ENCODE results near the gene TDRD10. TPM values are rescaled to one million over a fixed set of nuclear protein-coding genes. Genes with fewer than 3 reads are reported as not detected.

Gene TDRD10
- total RNA-seq, 1 donor from 2014 or later: 27.8 TPM

DNA sequence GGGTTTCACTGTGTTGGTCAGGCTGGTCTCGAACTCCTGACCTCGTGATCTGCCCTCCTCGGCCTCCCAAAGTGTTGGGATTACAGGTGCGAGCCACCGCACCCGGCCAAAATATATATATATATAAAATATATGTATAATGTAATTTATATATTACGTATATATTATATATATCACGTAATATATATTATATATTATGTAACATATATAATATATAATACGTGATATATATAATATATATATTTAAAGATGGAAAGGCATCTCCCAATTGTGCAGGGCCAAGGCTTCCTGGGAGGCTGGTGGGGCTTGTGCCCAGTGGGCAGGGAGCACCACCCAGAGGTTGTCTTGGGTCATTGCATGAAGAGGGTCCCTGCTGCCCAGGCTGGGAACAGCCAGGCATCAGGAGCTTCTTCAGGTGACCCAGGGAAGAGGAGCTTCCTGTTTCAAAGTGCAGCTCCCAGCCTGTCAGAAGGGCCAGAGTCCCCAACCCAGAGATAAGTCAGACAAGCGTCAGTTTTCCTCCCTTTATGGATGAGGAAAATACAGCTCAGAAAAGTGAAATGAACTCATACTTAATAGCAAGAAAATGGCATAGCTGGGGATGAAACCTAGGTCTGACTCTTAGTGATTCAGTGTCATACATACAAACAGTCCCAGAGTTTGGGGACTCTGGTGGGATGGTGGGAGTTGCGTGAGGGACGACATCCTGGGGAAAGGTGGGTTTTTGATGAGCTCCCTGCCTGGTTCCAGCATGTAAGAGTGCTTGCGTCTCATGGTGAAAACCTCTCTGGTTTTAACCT lies 44.4 kb downstream of the TDRD10 start:
- no peaks in the 10 kb centered on the region for H3K9me3 Mint-ChIP-seq (ENCODE audit: unreplicated experiment)
- peak; percentile 77 for DNase-seq (ENCODE audit: low spot score)
- no peak overlapping the region for H3K27ac Mint-ChIP-seq (ENCODE audit: unreplicated experiment)
- H3K4me1 Mint-ChIP-seq (ENCODE audit: unreplicated experiment): peaks cover 31% of the 10 kb centered on the region
- H3K36me3 Mint-ChIP-seq (ENCODE audit: low read depth, unreplicated experiment): peaks cover 41% of the 10 kb centered on the region
- H3K4me3 Mint-ChIP-seq (ENCODE audit: unreplicated experiment): no peak overlapping the region
- peaks cover 8% of the 10 kb centered on the region for H3K27me3 Mint-ChIP-seq (ENCODE audit: unreplicated experiment)
- TF ChIP-seq, protein P1, sequence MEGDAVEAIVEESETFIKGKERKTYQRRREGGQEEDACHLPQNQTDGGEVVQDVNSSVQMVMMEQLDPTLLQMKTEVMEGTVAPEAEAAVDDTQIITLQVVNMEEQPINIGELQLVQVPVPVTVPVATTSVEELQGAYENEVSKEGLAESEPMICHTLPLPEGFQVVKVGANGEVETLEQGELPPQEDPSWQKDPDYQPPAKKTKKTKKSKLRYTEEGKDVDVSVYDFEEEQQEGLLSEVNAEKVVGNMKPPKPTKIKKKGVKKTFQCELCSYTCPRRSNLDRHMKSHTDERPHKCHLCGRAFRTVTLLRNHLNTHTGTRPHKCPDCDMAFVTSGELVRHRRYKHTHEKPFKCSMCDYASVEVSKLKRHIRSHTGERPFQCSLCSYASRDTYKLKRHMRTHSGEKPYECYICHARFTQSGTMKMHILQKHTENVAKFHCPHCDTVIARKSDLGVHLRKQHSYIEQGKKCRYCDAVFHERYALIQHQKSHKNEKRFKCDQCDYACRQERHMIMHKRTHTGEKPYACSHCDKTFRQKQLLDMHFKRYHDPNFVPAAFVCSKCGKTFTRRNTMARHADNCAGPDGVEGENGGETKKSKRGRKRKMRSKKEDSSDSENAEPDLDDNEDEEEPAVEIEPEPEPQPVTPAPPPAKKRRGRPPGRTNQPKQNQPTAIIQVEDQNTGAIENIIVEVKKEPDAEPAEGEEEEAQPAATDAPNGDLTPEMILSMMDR (IDR thresholded peaks at IDR 0.05; ENCODE audit: unreplicated experiment): peak; percentile 81

DNA sequence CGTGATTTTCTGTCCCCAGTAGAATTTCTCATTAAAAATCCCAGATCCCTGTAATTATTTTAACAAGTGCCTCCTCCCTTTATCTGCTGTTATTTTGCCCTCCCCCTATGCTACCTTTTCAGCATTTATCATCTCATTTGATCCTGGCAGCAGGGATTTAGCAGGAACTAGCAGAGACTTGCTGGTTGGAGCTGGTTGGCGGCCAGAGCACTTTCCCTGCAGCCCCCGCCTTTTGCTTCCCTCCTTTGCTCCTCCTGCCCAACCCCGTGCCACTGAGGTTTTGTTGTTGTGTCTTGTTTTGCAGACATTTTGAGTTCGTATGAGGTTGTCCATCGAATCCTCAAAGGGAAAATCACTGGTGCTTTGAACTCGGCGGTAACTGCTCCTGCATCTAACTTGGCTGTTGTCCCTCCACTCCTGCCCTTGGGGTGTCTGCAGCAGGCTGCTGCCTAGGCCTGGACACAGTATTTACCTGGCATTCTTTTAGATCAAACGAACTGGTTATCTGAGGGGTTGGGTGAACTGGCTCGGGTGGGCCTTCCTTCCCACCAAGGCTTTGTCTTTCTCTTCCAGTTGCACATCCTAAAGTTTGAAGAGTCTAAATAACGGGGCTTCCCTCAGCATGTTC lies 45.2 kb downstream of the TDRD10 start:
- Mint-ChIP-seq H3K36me3 (ENCODE audit: low read depth, unreplicated experiment) (peaks cover 45% of the 10 kb centered on the region), H3K9me3 (ENCODE audit: unreplicated experiment) (no peaks in the 10 kb centered on the region), H3K4me3 (ENCODE audit: unreplicated experiment) (no peak overlapping the region), H3K27me3 (ENCODE audit: unreplicated experiment) (peaks cover 8% of the 10 kb centered on the region), H3K27ac (ENCODE audit: unreplicated experiment) (no peak overlapping the region), H3K4me1 (ENCODE audit: unreplicated experiment) (peaks cover 31% of the 10 kb centered on the region)
- TF ChIP-seq, protein P1 (IDR thresholded peaks at IDR 0.05; ENCODE audit: unreplicated experiment): no peak
- DNase-seq (ENCODE audit: low spot score): no peak

DNA sequence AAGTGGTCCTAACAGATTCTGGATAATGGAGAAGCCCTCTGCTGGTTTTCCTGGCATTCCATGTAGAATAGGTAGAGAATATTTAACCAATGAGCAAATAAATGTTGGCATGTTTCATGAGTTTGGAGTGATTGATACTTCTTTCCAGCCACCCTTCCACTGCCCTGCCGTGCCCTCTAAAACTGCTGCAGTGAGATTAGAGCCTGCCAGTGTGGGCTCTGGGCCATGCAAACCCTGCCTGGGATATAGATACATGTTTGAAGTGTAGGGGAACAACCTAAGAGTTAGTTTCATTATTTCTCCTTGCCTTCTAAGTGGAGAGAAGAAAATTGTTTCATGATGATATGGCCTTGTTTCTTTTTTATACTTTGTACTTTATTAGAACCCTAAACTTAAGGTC lies 46.0 kb downstream of the TDRD10 start:
- Mint-ChIP-seq H3K4me3 (ENCODE audit: unreplicated experiment) (no peak overlapping the region), H3K4me1 (ENCODE audit: unreplicated experiment) (peaks cover 28% of the 10 kb centered on the region), H3K36me3 (ENCODE audit: low read depth, unreplicated experiment) (peaks cover 48% of the 10 kb centered on the region), H3K27me3 (ENCODE audit: unreplicated experiment) (peaks cover 6% of the 10 kb centered on the region), H3K9me3 (ENCODE audit: unreplicated experiment) (no peaks in the 10 kb centered on the region), H3K27ac (ENCODE audit: unreplicated experiment) (peak overlapping the region; percentile 55)
- TF ChIP-seq, protein P1 (IDR thresholded peaks at IDR 0.05; ENCODE audit: unreplicated experiment): no peak
- no peak for DNase-seq (ENCODE audit: low spot score)

DNA sequence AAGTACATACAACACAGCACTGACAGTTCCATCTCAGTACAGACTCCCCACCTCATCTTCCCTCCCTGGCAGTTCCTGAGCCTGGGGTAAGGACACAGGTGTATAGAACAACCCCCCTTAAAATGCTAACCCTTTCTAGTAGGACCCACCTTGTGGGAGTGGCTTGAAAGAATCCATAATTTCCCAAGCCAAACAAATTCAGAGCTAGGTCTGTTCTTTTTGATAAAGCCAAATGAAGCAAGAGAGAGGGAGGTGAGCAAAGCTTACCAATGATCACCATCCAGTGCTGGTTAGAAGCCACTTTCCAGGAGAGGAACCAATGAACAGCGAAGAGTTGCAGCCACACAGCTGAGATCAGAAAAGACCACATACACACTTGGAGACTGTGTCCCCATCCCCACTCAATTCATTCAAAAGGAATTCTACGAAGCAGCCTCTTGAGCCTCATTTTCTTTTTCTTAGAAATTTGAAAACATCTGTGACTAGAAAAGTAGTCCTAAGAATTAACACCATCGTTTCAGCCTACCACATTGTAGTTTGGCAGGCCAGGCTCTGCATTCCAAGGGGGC lies 47.3 kb downstream of the TDRD10 start:
- Mint-ChIP-seq H3K4me3 (ENCODE audit: unreplicated experiment) (no peak overlapping the region), H3K27me3 (ENCODE audit: unreplicated experiment) (peaks cover 4% of the 10 kb centered on the region), H3K4me1 (ENCODE audit: unreplicated experiment) (peaks cover 16% of the 10 kb centered on the region), H3K27ac (ENCODE audit: unreplicated experiment) (no peak overlapping the region), H3K36me3 (ENCODE audit: low read depth, unreplicated experiment) (peaks cover 58% of the 10 kb centered on the region), H3K9me3 (ENCODE audit: unreplicated experiment) (no peaks in the 10 kb centered on the region)
- TF ChIP-seq, protein P1 (IDR thresholded peaks at IDR 0.05; ENCODE audit: unreplicated experiment): no peak
- DNase-seq (ENCODE audit: low spot score): no peak

DNA sequence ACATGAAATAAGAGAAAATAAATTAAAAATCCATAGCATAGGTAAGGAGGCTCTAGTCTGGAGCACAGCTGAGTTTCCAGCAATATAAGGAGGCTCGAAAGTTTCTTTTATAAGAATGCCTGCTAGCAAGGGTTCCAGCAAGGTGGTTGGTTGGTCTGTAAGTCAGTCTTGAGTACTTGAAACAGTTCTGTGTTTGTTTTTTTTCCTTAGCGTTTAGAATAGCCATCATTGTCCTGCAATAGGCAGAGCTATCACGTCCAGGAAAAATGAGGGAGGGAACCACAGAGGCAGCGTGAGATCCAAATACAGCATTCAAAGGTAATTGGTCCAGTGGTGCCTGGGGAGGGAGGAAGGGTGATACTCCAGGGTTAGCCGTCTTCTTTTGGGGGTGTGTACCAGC lies 48.1 kb downstream of the TDRD10 start:
- peaks cover 9% of the 10 kb centered on the region for H3K4me1 Mint-ChIP-seq (ENCODE audit: unreplicated experiment)
- H3K36me3 Mint-ChIP-seq (ENCODE audit: low read depth, unreplicated experiment): peaks cover 58% of the 10 kb centered on the region
- TF ChIP-seq, protein P1 (IDR thresholded peaks at IDR 0.05; ENCODE audit: unreplicated experiment): no peak
- H3K9me3 Mint-ChIP-seq (ENCODE audit: unreplicated experiment): no peaks in the 10 kb centered on the region
- H3K4me3 Mint-ChIP-seq (ENCODE audit: unreplicated experiment): no peak overlapping the region
- peaks cover 4% of the 10 kb centered on the region for H3K27me3 Mint-ChIP-seq (ENCODE audit: unreplicated experiment)
- H3K27ac Mint-ChIP-seq (ENCODE audit: unreplicated experiment): no peak overlapping the region
- no peak for DNase-seq (ENCODE audit: low spot score)

All from endothelial cell (in vitro differentiated cells).